ENCODE results near the gene TXNRD1.

TXNRD1 gene

DNA sequence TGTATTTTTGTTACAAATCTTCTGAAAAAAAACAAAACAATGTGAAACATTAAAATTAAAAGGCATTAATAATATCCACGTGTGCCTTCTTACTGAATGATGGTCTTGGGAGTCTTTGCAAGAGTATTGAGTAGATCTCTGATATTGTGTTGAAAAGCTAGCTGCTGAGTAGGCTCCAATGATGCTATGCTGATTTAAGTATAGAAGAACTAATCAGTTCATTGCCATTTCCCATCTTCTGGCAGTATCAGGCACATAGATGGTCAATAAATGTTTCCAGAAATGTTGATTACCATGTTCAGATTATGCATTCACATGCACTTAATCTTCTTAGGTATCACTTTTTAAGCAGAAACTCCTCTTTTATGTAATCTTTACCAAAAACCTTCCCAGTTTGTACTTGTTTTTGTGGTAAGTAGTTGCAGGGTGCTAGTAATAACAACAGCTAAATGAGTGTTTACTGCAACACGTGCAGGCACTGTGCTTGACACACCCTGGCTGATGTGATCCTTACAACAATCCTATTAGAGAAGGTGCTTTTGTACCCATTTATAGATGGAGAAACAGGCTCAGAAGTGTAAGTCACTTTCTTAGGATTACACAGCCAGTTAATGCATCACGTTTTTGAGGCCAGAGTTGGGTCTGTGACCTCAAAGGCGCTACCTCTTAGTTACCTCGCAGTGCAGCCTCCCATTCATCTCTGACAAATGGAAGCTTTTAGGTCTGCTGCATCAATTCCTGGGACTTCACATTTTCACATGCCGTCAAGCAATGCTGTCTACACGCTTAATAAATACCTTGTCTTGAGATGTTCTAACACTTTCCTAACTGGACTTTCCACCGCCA, 134.9 kb downstream of the TXNRD1 start:
- DNase-seq (ENCODE audit: low spot score), result no peak

DNA sequence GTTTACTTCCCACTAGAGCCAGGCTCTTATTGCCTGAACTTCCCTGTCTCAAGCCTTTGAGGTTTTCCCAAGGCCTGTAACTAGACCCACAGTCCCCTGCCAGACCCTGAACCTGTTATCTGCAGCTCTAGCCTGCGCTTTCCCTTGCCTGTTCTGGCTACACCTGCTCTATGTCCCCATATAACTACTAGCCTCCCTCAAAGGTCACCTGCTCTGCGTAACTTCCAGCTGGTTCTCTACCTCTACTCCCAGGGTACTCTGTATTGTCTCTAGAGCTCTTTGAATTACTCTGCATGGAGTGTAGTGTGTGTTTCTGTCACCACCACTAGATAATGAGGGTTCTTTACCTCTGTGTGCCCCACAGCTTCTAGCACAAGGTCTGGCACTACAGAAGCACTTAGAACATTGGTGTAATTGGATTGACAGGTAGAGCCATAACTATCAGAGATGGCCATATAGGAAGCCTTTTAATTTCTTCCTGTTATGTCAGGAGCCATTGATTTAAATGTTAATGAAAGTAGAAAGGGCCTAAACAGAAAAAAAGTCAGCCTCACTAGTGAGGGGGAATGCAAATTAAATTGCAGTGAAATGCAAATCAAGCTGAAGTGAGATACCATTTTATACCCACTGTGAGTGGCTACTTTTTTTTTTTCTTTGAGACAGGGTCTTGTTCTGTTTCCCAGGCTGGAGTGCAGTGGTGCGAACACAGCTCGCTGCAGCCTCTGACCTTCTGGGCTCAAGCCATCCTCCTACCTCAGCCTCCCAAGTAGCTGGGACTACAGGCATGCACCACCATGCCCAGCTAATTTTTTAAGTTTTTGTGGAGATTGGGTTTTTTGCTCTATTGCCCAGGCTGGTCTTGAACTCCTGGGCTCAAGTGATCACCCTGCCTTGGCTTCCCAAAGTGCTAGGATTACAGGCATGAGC, 135.7 kb downstream of the TXNRD1 start:
- no peak for DNase-seq (ENCODE audit: low spot score)

DNA sequence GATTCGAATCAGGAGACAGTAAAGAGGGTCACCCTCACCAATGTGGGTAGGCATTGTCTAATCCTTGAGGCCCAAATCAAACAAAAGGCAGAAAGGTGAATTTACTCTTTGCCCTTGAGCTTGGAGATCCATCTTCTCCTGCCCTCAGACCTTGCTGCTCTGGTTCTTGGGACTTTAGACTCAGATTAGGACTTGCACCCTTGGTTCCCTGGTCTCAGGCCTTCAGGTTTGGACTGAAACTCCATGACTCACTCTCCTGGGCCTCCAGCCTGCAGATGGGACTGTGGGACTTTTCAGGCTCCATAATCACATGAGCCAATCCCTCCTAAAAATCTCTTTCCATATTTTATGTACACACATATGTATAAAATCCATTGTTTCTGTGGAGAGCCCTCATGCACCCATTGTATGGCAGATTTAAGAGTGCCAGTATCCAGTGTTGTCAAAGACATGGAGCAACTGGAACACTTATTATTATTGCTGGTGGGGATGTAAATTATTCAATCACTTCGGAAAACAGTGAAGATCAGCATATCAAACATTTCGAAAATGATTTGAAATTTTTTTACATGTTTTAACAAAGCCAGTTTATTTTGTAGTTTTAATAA, 136.6 kb downstream of the TXNRD1 start:
- DNase-seq (ENCODE audit: low spot score), result no peak

DNA sequence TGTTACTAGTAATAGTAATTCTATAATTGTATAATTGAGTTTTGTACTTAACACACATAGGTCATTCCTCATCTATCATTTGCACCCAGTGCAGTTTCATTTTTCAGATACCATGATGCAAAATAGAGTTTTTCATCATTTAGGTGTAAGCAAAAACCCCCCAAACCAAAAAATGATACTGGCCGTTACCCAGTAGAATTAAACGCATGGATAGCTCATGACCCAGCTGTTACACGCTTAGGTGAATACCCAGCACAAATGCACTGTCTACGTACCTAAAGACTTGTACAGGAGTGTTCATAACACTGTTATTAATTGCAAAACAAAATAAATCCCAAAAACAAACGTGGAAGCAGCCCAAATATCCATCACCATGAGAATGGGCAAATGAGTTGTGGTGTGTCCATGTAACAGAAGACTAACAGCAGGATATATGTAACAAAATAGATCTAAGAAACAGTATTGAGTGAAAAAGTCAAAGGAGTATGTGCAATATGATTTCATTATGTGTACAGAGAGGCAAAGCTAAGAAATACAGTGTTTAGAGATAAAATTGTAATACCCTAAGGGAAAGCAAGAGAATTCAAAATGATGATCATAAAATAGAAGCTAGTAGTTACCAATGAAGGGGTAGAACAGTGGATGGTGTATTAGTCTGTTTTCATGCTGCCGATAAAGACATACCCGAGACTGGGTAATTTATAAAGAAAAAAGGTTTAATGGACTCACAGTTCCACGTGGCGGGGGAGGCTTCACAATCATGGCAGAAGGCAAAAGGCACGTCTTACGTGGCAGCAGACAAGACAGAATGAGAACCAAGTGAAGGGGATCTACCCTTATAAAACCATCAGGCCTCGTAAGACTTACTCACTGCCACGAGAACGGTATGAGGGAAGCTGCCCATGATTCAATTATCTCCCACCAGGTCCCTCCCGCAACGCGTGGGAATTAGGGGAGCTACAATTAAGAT, 137.7 kb downstream of the TXNRD1 start:
- no peak for DNase-seq (ENCODE audit: low spot score)

DNA sequence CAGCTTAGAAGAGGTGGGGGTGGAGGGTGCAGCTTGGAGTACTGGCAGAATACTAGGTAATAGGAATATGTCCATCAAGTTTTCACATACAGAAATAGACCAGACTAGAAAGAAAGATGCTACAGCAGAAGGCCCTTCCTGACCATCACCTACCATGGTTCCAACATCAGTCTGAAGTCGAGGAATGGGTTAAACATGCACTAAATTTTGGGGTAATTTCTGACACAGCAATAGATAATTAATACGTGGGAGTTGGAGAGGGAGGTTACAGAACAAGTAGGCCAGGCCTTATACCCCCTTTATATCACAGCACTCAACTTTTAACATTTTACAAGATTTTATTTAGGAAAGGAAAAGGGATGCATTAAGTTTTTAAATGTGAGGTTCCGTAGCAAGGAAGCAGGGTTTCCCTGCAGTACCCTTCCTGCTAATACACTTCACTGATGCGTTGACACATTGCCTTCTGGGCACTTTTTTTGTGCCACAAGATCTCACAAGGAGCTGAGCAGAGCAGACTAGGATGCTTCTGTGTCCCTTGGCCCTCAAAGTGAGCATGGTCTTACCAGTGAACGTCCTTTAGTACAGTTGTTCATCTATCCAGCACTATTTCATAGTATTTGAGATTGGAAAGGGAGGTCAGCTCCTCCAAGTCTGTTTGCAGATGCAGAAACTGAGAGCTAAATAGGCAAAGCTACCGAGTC, 138.7 kb downstream of the TXNRD1 start:
- DNase-seq (ENCODE audit: low spot score), result no peak

DNA sequence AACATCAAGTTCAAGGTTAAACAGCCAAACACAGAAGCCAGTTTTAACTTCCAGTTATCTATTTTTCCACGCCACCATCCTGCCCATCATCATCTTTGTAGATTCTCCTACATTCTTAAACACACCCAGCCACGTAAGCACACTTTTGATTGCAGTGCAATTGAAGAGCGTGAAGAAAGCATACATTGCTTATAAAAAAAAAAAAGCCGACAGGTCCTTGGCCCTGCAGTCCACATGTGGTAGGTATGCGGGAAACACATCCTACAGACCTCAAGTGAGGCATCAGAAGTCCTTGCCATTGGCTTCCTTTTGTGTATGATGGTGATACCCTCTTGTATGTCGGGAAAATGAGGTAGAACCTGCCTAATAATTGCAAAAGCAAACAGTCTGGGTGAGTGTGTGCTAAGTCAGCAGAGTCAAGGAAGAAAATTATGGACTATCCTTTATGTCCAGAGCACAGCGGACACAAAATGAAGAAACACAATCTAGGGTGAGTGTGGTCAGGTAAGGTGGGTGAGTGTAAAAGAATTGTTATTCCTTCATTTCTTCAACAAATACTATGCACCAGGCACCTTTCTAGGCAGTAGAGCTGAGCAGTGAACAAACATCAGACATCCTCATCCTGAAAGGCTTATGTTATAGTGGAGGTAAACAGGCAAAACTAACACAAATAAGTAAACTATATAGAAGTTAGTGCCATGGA, 139.4 kb downstream of the TXNRD1 start:
- DNase-seq (ENCODE audit: low spot score), result no peak

DNA sequence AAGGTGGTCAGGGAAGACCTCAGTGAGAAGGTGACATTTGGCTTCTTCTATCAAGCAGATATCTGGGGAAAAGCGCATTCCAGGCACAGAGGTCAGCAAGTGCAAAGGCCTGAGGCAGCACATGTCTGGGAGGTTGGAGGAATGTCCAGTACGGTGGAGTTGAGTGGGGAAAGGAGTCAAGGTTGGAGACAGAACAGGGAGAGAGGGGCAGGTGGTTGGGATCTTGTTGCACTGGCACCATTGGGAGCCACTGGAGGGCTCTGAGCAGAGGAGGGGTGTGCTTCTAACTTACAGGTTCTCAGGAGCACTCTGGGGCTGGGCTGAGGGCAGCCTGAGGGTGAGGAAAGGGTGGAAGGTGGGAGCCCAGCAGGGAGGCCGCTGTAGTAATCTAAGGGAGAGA, 140.1 kb downstream of the TXNRD1 start:
- no peak for DNase-seq (ENCODE audit: low spot score)

DNA sequence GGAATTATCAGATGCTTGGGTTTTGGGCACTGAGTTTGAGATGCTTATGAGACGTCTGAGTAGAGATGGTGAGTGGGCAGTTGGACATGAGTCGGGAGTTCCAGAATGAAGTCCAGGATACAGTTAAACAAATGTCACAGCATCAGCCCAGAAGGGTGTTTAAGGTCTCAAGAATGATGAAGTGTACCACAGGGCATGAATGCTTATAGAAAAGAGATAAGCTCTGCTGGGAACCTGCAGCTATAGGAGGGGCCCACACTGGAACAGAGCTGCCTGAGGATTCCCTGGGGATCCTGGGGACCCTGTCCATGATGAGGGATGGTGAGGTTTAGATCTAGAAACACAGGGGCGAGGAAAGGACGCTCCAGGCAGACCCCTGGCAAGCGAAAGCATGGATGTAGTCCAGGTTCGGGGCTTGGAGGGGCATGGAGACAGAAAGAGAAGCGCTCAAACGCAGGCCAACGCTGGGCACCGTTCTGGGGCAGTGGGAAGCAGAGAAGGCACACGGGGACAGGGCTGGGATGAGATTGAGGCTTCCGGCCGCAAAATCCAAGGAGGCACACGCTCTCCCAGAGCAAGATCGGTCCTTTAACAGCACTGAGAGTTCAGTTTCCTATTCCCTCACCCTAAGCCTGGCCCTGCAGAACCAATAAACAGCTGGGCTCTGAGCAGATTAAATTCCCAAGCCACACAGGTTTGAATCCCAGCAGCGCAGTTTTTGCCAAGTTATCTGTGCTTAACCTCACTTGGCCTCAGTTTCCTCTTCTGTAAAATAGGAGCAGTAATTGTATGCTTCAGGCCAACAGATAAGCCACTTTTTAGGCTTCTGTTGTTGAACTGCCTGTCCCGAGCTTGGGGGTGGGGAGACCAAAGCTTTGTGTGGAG, 140.9 kb downstream of the TXNRD1 start:
- DNase-seq (ENCODE audit: low spot score), result no peak

DNA sequence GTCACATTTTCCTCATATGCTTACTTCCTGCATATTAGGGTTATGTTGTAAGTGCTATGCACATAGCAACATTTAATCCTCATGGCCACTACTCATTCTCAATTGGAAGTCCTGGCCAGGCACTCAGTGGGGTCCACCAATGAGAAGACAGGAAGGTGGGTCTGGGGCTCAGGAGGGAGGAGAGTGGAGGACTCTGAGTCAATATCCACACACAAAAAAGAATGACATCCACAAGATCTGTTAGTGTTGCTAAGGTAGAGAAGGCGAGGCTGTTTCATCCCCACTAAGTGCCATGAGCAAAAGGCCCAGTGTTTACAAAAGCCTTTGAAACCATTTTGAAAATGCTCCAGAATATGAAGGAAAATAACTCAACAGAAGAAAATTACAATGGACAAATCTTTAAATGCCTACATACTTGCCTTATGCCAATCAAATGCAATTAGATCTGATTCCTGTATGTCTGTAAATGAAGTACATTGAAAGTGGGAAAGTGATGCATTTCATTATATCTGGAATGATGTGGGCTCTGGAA, 141.9 kb downstream of the TXNRD1 start:
- no peak for DNase-seq (ENCODE audit: low spot score)

DNA sequence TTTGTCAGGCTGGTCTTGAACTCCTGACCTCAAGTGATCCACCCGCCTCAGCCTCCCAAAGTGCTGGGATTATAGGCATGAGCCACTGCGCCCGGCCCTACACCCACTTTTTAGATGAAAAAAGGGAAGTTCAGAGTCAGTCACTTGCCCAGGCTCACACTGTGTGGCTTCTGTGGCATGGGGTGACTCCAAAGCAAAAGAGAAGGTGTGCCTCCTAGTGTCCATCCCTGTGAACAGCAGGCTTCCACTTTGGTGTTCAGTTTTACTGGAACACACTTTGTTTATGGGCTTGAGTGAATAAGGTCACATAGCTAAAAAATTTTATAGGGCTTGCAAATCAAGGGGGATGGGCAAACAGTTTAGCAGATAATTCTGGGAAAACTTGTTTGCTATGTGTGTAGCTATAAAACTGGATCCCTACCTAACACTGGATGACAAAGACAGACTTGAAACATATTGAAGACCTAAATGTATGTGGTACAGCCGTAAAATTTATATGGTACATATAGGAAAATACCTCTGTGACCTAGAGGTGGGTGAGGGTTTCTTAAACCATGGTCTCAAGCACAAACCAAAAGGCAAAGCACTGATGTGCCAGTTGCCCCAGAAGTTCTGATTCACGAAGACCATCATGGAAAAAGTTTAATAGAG, 142.9 kb downstream of the TXNRD1 start:
- peak; percentile 70 for DNase-seq (ENCODE audit: low spot score)

DNA sequence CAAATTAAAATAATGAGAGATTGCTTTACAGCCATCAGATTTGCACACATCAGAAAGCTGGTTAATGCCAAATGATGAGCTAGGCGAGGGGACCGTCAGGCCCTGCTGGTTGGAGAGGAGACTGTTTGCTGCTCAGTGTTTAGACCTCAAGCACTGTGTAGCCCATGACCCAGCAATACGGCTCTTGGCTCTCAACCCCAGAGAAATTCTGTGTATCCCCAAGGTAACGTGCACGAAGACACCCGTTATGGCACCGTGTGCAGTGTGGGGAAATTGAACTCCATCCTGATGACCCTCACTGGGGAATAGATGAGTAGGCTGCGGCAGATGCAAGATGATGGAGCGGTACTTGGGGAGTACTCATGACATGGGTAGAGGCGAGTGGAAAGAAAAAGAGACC, 143.6 kb downstream of the TXNRD1 start:
- DNase-seq (ENCODE audit: low spot score), result no peak

DNA sequence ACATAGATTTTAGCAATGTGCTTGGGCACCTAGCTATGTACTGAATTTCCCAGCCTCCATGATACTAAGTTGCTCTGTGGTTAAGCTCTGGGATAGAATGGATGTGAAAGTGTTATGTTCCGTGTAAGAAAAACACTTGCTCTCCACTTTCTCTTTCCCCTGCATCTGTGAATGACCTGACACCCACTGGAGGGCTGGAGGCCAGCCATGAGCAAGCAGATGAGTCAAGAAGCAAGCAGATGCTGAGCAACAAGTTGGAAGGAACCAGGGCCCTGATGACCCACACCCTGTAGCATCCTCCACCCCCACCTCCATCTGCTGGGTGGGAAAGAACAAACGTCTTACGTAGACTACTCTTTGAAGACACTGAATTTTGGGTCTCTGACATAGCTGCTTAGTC, 144.6 kb downstream of the TXNRD1 start:
- no peak for DNase-seq (ENCODE audit: low spot score)

DNA sequence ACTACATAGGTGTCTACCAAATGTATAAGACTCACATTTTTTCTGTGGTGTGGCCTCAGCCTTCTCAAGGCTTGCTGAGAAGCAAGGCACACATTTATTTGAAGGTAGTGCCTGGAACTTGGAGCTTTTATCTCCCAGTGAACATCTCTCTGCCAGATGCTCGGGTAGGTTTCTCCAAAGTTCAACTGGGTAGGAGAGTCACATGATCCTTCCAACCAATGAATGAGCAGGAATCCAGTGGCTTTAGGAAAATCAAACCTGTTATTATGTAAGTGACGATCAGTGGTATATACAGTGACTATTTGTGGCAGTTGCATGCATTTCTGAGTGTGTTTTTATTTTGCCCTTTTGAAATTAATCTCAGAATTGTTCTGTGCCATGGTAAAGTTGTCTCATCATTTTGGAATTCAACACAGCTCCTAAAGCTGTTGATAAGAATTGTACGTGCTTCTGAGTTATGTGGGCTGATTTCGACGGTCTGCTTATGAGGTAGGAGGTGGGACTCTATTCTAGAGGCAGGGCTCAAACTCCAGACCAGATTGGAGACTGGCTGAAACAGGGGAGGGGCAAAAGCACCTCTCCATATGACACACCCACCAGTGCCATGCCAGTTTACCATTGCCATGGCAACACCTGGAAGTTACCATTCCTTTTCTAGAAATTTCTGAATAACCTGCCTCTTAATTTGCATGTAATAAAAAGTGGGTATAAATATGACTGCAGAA, 145.6 kb downstream of the TXNRD1 start:
- no peak for DNase-seq (ENCODE audit: low spot score)

DNA sequence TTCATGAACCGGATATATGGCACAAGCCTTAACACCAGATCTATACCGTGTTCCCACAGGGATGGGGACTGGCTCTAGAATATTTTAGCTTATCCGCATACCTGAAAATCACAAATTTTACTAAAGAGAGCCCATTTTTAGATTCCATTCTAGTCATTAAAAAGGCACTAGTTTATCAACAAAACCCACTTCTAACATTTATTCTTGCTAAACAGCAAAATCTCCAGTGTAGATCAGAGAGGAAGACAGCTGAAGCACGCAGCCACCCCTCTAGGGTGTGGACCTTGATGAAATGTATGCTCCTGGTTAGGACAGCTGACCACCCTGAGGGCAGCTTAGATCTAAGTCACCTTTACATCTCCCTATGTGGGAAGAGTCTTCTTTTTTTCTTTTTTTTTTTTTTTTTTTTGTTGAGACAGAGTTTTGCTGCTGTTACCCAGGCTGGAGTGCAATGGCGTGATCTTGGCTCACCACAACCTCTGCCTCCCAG, 150.4 kb downstream of the TXNRD1 start:
- no peak for DNase-seq (ENCODE audit: low spot score)

DNA sequence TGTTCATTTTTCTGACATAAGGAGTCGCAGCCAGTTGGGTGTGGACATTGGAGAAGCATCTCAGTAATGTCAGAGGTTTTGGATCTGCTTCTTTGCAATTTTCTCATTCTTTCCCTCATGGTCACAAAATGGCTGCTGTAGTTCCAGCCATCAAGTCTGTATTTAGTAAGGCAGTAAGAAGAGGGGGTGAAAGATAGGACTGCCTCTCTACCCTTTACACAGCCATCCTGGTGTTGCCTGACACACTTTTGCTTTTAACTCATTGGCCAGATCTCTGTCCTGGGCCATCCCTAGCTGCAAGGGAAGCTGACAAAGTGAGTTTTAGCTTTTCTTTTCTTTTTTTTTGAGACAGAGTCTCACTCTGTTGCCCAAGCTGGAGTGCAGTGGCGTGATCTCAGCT, 154.1 kb downstream of the TXNRD1 start:
- DNase-seq (ENCODE audit: low spot score), result no peak

DNA sequence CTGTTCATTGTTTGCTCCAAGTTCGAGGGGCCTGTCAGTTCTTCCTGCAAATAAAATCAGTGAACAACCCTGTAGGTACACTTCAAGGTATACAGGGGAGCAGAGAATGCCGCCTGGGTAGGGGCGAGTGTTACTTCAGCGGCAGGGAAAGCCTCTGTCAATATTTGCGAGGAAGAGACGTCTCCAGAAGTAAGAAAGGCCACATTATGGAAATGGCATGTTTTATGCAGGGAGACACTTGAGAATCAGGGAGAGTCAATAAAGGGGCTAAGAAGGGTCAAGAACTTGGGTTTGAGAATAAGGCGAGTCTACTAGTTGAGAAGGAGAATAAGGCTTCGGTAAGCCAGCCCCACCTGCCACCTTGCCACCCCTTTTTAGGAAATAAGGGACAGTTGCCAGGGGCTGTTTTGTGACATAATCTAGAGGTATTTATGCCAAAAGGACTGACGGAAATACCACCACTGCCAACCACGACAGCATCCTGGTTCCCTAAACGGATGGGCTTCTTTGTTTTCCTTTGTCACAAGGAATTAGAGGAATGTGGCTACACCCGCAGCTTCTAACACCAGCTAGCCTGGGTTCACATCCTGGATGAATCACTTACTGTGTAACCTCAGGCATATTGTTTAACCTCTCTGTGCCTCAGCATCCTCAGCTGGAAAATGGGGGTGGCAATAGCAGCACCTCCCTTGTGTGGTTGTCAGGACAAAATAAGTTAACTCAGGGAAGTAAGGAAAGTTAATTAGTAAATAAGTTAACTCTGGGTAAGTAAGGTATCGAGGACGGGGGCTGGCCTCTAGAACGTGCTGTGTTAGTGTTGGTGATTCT, 155.7 kb downstream of the TXNRD1 start:
- no peak for DNase-seq (ENCODE audit: low spot score)
